ENCODE data around the gene PADI3.

DNA sequence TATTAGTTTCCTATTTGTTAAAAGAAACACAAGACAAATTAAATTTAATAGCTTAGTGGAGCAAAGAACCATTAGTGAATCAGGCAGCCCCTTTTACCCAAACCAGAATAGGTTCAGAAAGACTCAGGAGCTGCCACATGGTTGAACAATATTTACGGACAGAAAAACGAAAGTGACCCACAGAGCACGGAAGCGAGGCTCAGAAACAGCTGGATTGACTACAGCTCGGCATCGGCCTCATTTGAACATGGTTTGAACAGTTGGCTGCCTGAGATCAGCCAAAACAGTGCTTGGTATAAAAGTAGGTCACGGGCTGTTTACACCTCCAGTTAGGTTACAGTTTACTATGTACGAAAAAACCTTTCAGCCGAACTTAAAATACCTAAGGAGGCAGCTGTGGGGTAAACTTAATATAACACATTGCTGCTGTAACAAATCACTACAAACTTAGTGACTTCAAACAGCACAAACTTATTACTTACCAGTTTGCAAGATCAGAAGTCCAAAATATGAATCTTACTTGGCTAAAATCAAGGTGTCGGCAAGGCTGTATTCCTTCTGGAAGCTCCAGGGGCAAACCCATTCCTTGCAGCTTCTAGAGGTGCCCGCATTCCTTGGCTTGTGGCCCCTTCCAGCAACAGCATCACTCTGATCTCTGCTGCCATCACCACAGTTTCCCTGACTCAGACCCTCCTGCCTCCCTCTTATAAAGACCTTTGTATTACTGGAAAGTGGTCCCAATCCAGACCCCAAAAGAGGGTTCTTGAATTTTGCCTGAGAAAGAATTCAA, 70.9 kb downstream of the PADI3 start:
- TF ChIP-seq, protein P1, sequence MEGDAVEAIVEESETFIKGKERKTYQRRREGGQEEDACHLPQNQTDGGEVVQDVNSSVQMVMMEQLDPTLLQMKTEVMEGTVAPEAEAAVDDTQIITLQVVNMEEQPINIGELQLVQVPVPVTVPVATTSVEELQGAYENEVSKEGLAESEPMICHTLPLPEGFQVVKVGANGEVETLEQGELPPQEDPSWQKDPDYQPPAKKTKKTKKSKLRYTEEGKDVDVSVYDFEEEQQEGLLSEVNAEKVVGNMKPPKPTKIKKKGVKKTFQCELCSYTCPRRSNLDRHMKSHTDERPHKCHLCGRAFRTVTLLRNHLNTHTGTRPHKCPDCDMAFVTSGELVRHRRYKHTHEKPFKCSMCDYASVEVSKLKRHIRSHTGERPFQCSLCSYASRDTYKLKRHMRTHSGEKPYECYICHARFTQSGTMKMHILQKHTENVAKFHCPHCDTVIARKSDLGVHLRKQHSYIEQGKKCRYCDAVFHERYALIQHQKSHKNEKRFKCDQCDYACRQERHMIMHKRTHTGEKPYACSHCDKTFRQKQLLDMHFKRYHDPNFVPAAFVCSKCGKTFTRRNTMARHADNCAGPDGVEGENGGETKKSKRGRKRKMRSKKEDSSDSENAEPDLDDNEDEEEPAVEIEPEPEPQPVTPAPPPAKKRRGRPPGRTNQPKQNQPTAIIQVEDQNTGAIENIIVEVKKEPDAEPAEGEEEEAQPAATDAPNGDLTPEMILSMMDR (IDR thresholded peaks at IDR 0.05; ENCODE audit: extremely low read depth in 1 of 2, insufficient read depth in 1 of 2, low read depth in 1 of 2, low read length in 2 of 2) = no peak
- TF ChIP-seq EZH2 (IDR thresholded peaks at IDR 0.05; ENCODE audit: borderline replicate concordance, low read depth, low read length, severe bottlenecking) = no peak
- TF ChIP-seq POLR2A (IDR thresholded peaks at IDR 0.05; ENCODE audit: low read depth, low read length) = no peak
- no peak for TF ChIP-seq POLR2AphosphoS5 (IDR thresholded peaks at IDR 0.05; ENCODE audit: insufficient read depth, low read depth, low read length)
- no peak for TF ChIP-seq GATA2 (IDR thresholded peaks at IDR 0.05; ENCODE audit: insufficient read depth, insufficient read length, low read depth, low read length)
- no peak for TF ChIP-seq MYC (IDR thresholded peaks at IDR 0.05; ENCODE audit: low read depth, low read length)
- no peak for TF ChIP-seq JUN (IDR thresholded peaks at IDR 0.05; ENCODE audit: borderline replicate concordance, insufficient read depth, insufficient read length, low read depth)

Data from endothelial cell of umbilical vein (primary cell).